CD14-positive monocyte (primary cell): Measurements from ENCODE around the gene NEDD4L. TPM values are rescaled to one million over a fixed set of nuclear protein-coding genes. Genes with fewer than 3 reads are reported as not detected.
A peak's percentile ranks its signal among the peaks of the same experiment; 100 is the strongest.

Source experiments
- DNase-seq, 3 donors: peaks; one replicate each; pipeline ENCODE4 v3.0.0-alpha.2; 2011 to 2022
- H2AFZ ChIP-seq: 2 replicates; pipeline ENCODE4 v1.6.0; 2012; ENCODE audit warnings: mild to moderate bottlenecking, low read depth, low read length, inconsistent platforms; ENCODE audit not compliant: insufficient read depth, poor library complexity, severe bottlenecking
- H3K27ac ChIP-seq, 2 donors: 1 replicate in 1 of 2; 2 replicates in 1 of 2; pipeline ENCODE4 v1.5.1; 2012 to 2013; ENCODE audit warnings: low read length in 2 of 2, control low read depth in 1 of 2, inconsistent platforms in 1 of 2, low read depth in 1 of 2, mild to moderate bottlenecking in 1 of 2
- H3K27me3 ChIP-seq, 2 donors: one replicate each; pipeline versions ENCODE4 v1.6.0 to v1.6.1; 2011 to 2013; ENCODE audit warnings: low read length in 2 of 2; ENCODE audit not compliant: control insufficient read depth in 2 of 2, insufficient read depth in 2 of 2
- H3K36me3 ChIP-seq, 2 donors: replicated peaks in 1 of 2; 1 replicate in 1 of 2; 2 replicates in 1 of 2; pipeline versions ENCODE4 v1.5.1 to v1.6.1; 2012 to 2013; ENCODE audit warnings: low read length in 2 of 2, control low read depth in 1 of 2, inconsistent platforms in 1 of 2, mild to moderate bottlenecking in 1 of 2; ENCODE audit not compliant: insufficient read depth in 2 of 2, control insufficient read depth in 1 of 2
- H3K4me1 ChIP-seq, 2 donors: 1 replicate in 1 of 2; 2 replicates in 1 of 2; pipeline versions ENCODE4 v1.5.1 to v1.6.1; 2012 to 2013; ENCODE audit warnings: low read length in 2 of 2, control low read depth in 1 of 2, inconsistent platforms in 1 of 2, mild to moderate bottlenecking in 1 of 2, moderate library complexity in 1 of 2; ENCODE audit not compliant: insufficient read depth in 2 of 2, control insufficient read depth in 1 of 2
- H3K4me2 ChIP-seq: replicated peaks from 2 replicates; pipeline ENCODE3; 2012; ENCODE audit warnings: low read length, moderate library complexity, mild to moderate bottlenecking; ENCODE audit not compliant: poor library complexity, severe bottlenecking; ENCODE audit errors: extremely low read depth
- H3K4me3 ChIP-seq, 3 experiments: fragments of 200-600 bp in 1 of 3; sonication (generic) in 1 of 3; replicated peaks in 1 of 3; 1 replicate in 2 of 3; 2 replicates in 1 of 3; pipeline ENCODE4 v1.5.1; 2011 to 2013; ENCODE audit warnings: low read length in 3 of 3, mild to moderate bottlenecking in 3 of 3, control low read depth in 2 of 3, low read depth in 2 of 3, inconsistent platforms in 1 of 3, moderate library complexity in 1 of 3
- H3K79me2 ChIP-seq: 2 replicates; pipeline ENCODE4 v1.6.0; 2012; ENCODE audit warnings: mild to moderate bottlenecking, control low read depth, inconsistent platforms, low read length, moderate library complexity; ENCODE audit not compliant: insufficient read depth
- H3K9ac ChIP-seq: 2 replicates; pipeline ENCODE4 v1.6.0; 2017; ENCODE audit warnings: low read length, mild to moderate bottlenecking; ENCODE audit not compliant: insufficient read depth, poor library complexity, severe bottlenecking
- H3K9me3 ChIP-seq, 2 donors: replicated peaks in 1 of 2; 1 replicate in 1 of 2; 2 replicates in 1 of 2; pipeline versions ENCODE4 v1.5.1 to v1.6.1; 2012 to 2013; ENCODE audit warnings: low read length in 2 of 2, control low read depth in 1 of 2; ENCODE audit not compliant: control insufficient read depth in 1 of 2, insufficient read depth in 1 of 2
- H4K20me1 ChIP-seq: 2 replicates; pipeline ENCODE4 v1.6.0; 2012; ENCODE audit warnings: mild to moderate bottlenecking, low read length, control low read depth, moderate library complexity; ENCODE audit not compliant: insufficient read depth
- H3K27ac Mint-ChIP-seq, 7 donors: one replicate each; pipeline ENCODE4 v1.8.0; 2020; ENCODE audit warnings: mild to moderate bottlenecking in 7 of 7, mixed read lengths in 7 of 7, moderate library complexity in 6 of 7, inconsistent platforms in 2 of 7
- H3K27me3 Mint-ChIP-seq, 3 donors: one replicate each; pipeline ENCODE4 v1.8.0; 2021 to 2022; ENCODE audit warnings: low read depth in 3 of 3, mild to moderate bottlenecking in 3 of 3, mixed read lengths in 3 of 3, moderate library complexity in 3 of 3, inconsistent platforms in 1 of 3
- H3K36me3 Mint-ChIP-seq, 2 donors: one replicate each; pipeline ENCODE4 v1.8.0; 2020; ENCODE audit warnings: mixed read lengths in 2 of 2, inconsistent platforms in 1 of 2, mild to moderate bottlenecking in 1 of 2
- H3K4me1 Mint-ChIP-seq: one replicate; pipeline ENCODE4 v1.8.0; 2020; ENCODE audit warnings: mild to moderate bottlenecking, mixed read lengths
- H3K4me3 Mint-ChIP-seq, 2 donors: one replicate each; pipeline ENCODE4 v1.8.0; 2020; ENCODE audit warnings: mild to moderate bottlenecking in 2 of 2, mixed read lengths in 2 of 2, moderate library complexity in 1 of 2
- H3K9me3 Mint-ChIP-seq, 7 donors: one replicate each; pipeline ENCODE4 v1.8.0; 2020 to 2022; ENCODE audit warnings: mixed read lengths in 7 of 7, mild to moderate bottlenecking in 6 of 7, moderate library complexity in 6 of 7, inconsistent platforms in 2 of 7
- CTCF ChIP-seq: fragments of 200-600 bp; IDR thresholded peaks from one replicate; pipeline ENCODE4 v1.8.0; 2022; ENCODE audit warnings: antibody characterized with exemption, mild to moderate bottlenecking
- WGBS: methylation state at CpG from one replicate; pipeline ENCODE4 v1.1.5; 2013; ENCODE audit warnings: missing lambda C conversion rate; ENCODE audit not compliant: insufficient coverage; 5-methylcytosine and 5-hydroxymethylcytosine counted together
- intact Hi-C, 2 donors: fragments of 100-400 bp; cut with micrococcal nuclease; formaldehyde crosslinking; loops; one replicate each; pipeline versions ENCODE4 v1.15.0 to v1.15.1; 2023
- polyA plus RNA-seq, 3 donors: library from polyadenylated mRNA; depleted of rRNA in 1 of 3; unstranded in 2 of 3; stranded (reverse) in 1 of 3; fragments of 300-500 nt in 2 of 3; fragments of >200 nt in 1 of 3; fragmentation: Illumina TruSeq in 2 of 3; gene quantifications; 1 replicate in 2 of 3; 2 replicates in 1 of 3; pipeline ENCODE4 v1.2.3, GENCODE V29; 2012 to 2021

NEDD4L gene
- polyA plus RNA-seq, 3 donors: 2.5 to 5.2 (median 4.5) TPM

- no peak for TF ChIP-seq CTCF
- Histone ChIP-seq H3K36me3 (no peaks in the 10 kb centered on the region), H3K4me3 (no peak overlapping the region), H3K27me3 (no peaks in the 10 kb centered on the region), H3K4me1 (no peaks in the 10 kb centered on the region), H2AFZ (no peak overlapping the region), H4K20me1 (no peaks in the 10 kb centered on the region), H3K4me2 (no peak overlapping the region), H3K27ac (no peak overlapping the region), H3K9ac (no peak overlapping the region), H3K9me3 (no peaks in the 10 kb centered on the region), H3K79me2 (no peaks in the 10 kb centered on the region)
- H3K4me1 Mint-ChIP-seq: no peaks in the 10 kb centered on the region
- no peak overlapping the region for H3K27ac Mint-ChIP-seq
- intact Hi-C loops: no loop called here
- DNase-seq: no peak
- H3K36me3 Mint-ChIP-seq: no peaks in the 10 kb centered on the region
- H3K4me3 Mint-ChIP-seq: no peak overlapping the region
- H3K27me3 Mint-ChIP-seq: no peaks in the 10 kb centered on the region
- no peaks in the 10 kb centered on the region for H3K9me3 Mint-ChIP-seq
- no CpG with 5 or more reads among the region's 1 CpG for WGBS
These were observed 347.3 kb downstream of the NEDD4L start for GRCh38 chr18:58391231-58391825.

GRCh38 chr18:58391932-58392323 is 347.9 kb downstream of the NEDD4L start:
- no peak for TF ChIP-seq CTCF
- Histone ChIP-seq H3K36me3 (no peaks in the 10 kb centered on the region), H3K9me3 (no peaks in the 10 kb centered on the region), H2AFZ (no peak overlapping the region), H3K4me3 (no peak overlapping the region), H3K9ac (no peak overlapping the region), H3K4me1 (no peaks in the 10 kb centered on the region), H4K20me1 (no peaks in the 10 kb centered on the region), H3K79me2 (no peaks in the 10 kb centered on the region), H3K27me3 (no peaks in the 10 kb centered on the region), H3K4me2 (no peak overlapping the region), H3K27ac (no peak overlapping the region)
- Mint-ChIP-seq H3K27ac (peak overlapping the region in 1 of 7 donors; percentile 42), H3K4me3 (no peak overlapping the region), H3K9me3 (no peaks in the 10 kb centered on the region), H3K27me3 (no peaks in the 10 kb centered on the region), H3K36me3 (no peaks in the 10 kb centered on the region), H3K4me1 (no peaks in the 10 kb centered on the region)
- no peak for DNase-seq
- intact Hi-C loops: no loop called here
- WGBS: 92% methylated on average over 8 of the region's 8 CpGs
